SK-N-SH treated with all-trans-retinoic acid at 6 μM for 48 hours (cell line): ENCODE measurements around the gene MLX.

Experiments
- ARNTL ChIP-seq: fragments of 450-650 bp; formaldehyde crosslinking; IDR thresholded peaks from 2 replicates; pipeline ENCODE4 v1.5.0; 2020; ENCODE audit warnings: low read depth, mild to moderate bottlenecking, moderate library complexity, borderline replicate concordance
- CSRNP3 ChIP-seq: fragments of 250-450 bp; sonication (Bioruptor Pico); IDR thresholded peaks from 2 replicates; pipeline ENCODE4 v1.5.1; 2021; ENCODE audit warnings: mild to moderate bottlenecking, moderate library complexity
- GLIS3 ChIP-seq: fragments of 250-450 bp; sonication (Bioruptor Pico); IDR thresholded peaks from 2 replicates; pipeline ENCODE4 v1.5.0; 2020; ENCODE audit warnings: mild to moderate bottlenecking, moderate library complexity
- PATZ1 ChIP-seq: fragments of 250-450 bp; sonication (Bioruptor Pico); IDR thresholded peaks from 2 replicates; pipeline ENCODE4 v1.8.0; 2020; ENCODE audit warnings: mild to moderate bottlenecking, moderate library complexity, borderline replicate concordance

GRCh38 chr17:42617956-42618431, 51.1 kb downstream of the MLX start:
- TF ChIP-seq PATZ1 (CRISPR knock-in tag) (no peak), GLIS3 (no peak), CSRNP3 (CRISPR knock-in tag) (no peak), ARNTL (CRISPR knock-in tag) (no peak)
